HCT116 (cell line): Measurements from ENCODE around the gene MICU2. TPM values are rescaled to one million over a fixed set of nuclear protein-coding genes. Genes with fewer than 3 reads are reported as not detected.

Experiments used
- ATAC-seq: fragments of 200-7000 bp; cut with Tn5 transposase; 2 replicates; pipeline ENCODE4 v1.9.1; 2020; ENCODE audit warnings: mild to moderate bottlenecking, moderate library complexity
- BruUV-seq: library from RNA; stranded (reverse); fragments of 400-500 nt; replicated peaks from 2 replicates; lab custom pipeline; 2021; lab: Mats Ljungman, UMichigan
- CTCF ChIA-PET: fragments of 300-600 bp; sonication (Branson Sonifier 250); formaldehyde crosslinking; loops from one replicate; lab custom pipeline; 2021; ENCODE audit warnings: antibody characterized with exemption; lab: Charles Lee
- POLR2A ChIA-PET: fragments of 300-600, 350-600 bp; sonication (Branson Sonifier 250); formaldehyde crosslinking; loops from one replicate; lab custom pipeline; 2021; ENCODE audit warnings: antibody characterized with exemption; lab: Charles Lee
- RAD21 ChIA-PET, 2 experiments: fragments of 300-600 bp; sonication (Branson Sonifier 250); formaldehyde crosslinking; loops; one replicate each; lab custom pipeline; 2023; ENCODE audit warnings: low total read pairs in 2 of 2; ENCODE audit not compliant: uncharacterized antibody in 2 of 2, unreplicated experiment in 2 of 2, low non-redundant PET in 1 of 2; lab: Charles Lee
- DNase-seq: peaks from one replicate; pipeline ENCODE4 v3.0.0-alpha.2; 2010; ENCODE audit warnings: low read depth, low spot score
- H2AFZ ChIP-seq: fragments of 200-600 bp; shearing (Covaris generic), sonication (generic); 2 replicates; pipeline ENCODE4 v1.6.1; 2017; ENCODE audit warnings: low read depth, mixed run types, mixed read lengths, antibody characterized with exemption, low read length; ENCODE audit not compliant: poor library complexity, severe bottlenecking
- H3K27ac ChIP-seq: 2 replicates; pipeline ENCODE4 v1.5.1; 2012; ENCODE audit warnings: low read depth, low read length
- H3K27me3 ChIP-seq: fragments of 200-600 bp; sonication (generic); 2 replicates; pipeline ENCODE4 v1.6.1; 2016; ENCODE audit warnings: mixed run types, low read length, mixed read lengths; ENCODE audit not compliant: insufficient read depth
- H3K36me3 ChIP-seq, 2 experiments: fragments of 200-500 bp in 1 of 2; fragments of 200-600 bp in 1 of 2; sonication (Bioruptor generic) in 1 of 2; sonication (generic) in 1 of 2; 2 replicates each; pipeline versions ENCODE4 v1.5.1 to v1.6.1; 2014 to 2016; ENCODE audit warnings: low read length in 2 of 2, inconsistent platforms in 1 of 2, mixed read lengths in 1 of 2, mixed run types in 1 of 2; ENCODE audit not compliant: insufficient read depth in 2 of 2, control insufficient read depth in 1 of 2
- H3K4me1 ChIP-seq, 2 experiments: fragments of 200-600 bp in 1 of 2; sonication (generic) in 1 of 2; 2 replicates each; pipeline versions ENCODE4 v1.5.1 to v1.6.1; 2012 to 2017; ENCODE audit warnings: low read length in 2 of 2, inconsistent platforms in 1 of 2, mild to moderate bottlenecking in 1 of 2, mixed read lengths in 1 of 2, mixed run types in 1 of 2, moderate library complexity in 1 of 2; ENCODE audit not compliant: insufficient read depth in 2 of 2, control insufficient read depth in 1 of 2
- H3K4me2 ChIP-seq: fragments of 200-600 bp; sonication (generic); 2 replicates; pipeline ENCODE4 v1.6.1; 2017; ENCODE audit warnings: mixed run types, low read length, mixed read lengths
- H3K4me3 ChIP-seq, 2 experiments: fragments of 200-600 bp in 1 of 2; sonication (generic) in 1 of 2; replicated peaks in 1 of 2; 2 replicates each; pipeline ENCODE4 v1.5.1; 2011 to 2016; ENCODE audit warnings: low read length in 2 of 2, control low read depth in 1 of 2, low read depth in 1 of 2, mild to moderate bottlenecking in 1 of 2, mixed read lengths in 1 of 2, mixed run types in 1 of 2
- H3K79me2 ChIP-seq: fragments of 200-600 bp; sonication (generic); 2 replicates; pipeline ENCODE4 v1.6.1; 2017; ENCODE audit warnings: mild to moderate bottlenecking, mixed run types, low read length, moderate library complexity, mixed read lengths; ENCODE audit not compliant: insufficient read depth
- H3K9ac ChIP-seq: fragments of 200-600 bp; sonication (generic); 2 replicates; pipeline ENCODE4 v1.6.1; 2016; ENCODE audit warnings: low read length, mixed read lengths
- H3K9me2 ChIP-seq: fragments of 200-600 bp; sonication (generic), shearing (Covaris generic); 2 replicates; pipeline ENCODE4 v1.6.1; 2017; ENCODE audit warnings: mixed run types, mild to moderate bottlenecking, moderate library complexity; ENCODE audit not compliant: insufficient read depth
- H3K9me3 ChIP-seq, 2 experiments: fragments of 200-500 bp in 1 of 2; fragments of 200-600 bp in 1 of 2; sonication (Bioruptor generic) in 1 of 2; sonication (generic) in 1 of 2; 2 replicates each; pipeline ENCODE4 v1.6.1; 2014 to 2017; ENCODE audit warnings: low read length in 2 of 2, mixed read lengths in 2 of 2, inconsistent platforms in 1 of 2, low read depth in 1 of 2, mild to moderate bottlenecking in 1 of 2, mixed run types in 1 of 2, moderate library complexity in 1 of 2; ENCODE audit not compliant: control insufficient read depth in 1 of 2, insufficient read depth in 1 of 2
- H4K20me1 ChIP-seq: fragments of 200-600 bp; sonication (generic), shearing (Covaris generic); 2 replicates; pipeline ENCODE4 v1.6.1; 2017; ENCODE audit warnings: mixed run types, mild to moderate bottlenecking, moderate library complexity; ENCODE audit not compliant: insufficient read depth
- EGR1 ChIP-seq: IDR thresholded peaks from 2 replicates; pipeline ENCODE4 v1.6.1; 2012; ENCODE audit warnings: low read depth
- EZH2phosphoT487 ChIP-seq: fragments of 200-600 bp; IDR thresholded peaks from 2 replicates; pipeline ENCODE4 v1.6.1; 2018; ENCODE audit warnings: antibody characterized with exemption, borderline replicate concordance
- JUND ChIP-seq: IDR thresholded peaks from 2 replicates; pipeline ENCODE4 v1.6.1; 2012
- POLR2A ChIP-seq: IDR thresholded peaks from 2 replicates; pipeline ENCODE4 v1.7.0; 2011; ENCODE audit warnings: borderline replicate concordance; ENCODE audit not compliant: insufficient read depth, insufficient read length; ENCODE audit errors: extremely low read depth
- POLR2AphosphoS5 ChIP-seq: IDR thresholded peaks from 2 replicates; pipeline ENCODE4 v1.6.1; 2011; ENCODE audit warnings: mild to moderate bottlenecking, low read depth, low read length, moderate library complexity
- RAD21 ChIP-seq: IDR thresholded peaks from 2 replicates; pipeline ENCODE4 v1.6.1; 2012; ENCODE audit warnings: low read depth, mild to moderate bottlenecking
- REST ChIP-seq: IDR thresholded peaks from 2 replicates; pipeline ENCODE4 v1.6.1; 2012; ENCODE audit warnings: low read depth
- SIN3A ChIP-seq: IDR thresholded peaks from 2 replicates; pipeline ENCODE4 v1.6.1; 2012; ENCODE audit warnings: low read depth
- YY1 ChIP-seq: IDR thresholded peaks from 2 replicates; pipeline ENCODE4 v1.6.1; 2011; ENCODE audit warnings: low read length, low read depth, moderate library complexity, mild to moderate bottlenecking; ENCODE audit not compliant: insufficient replicate concordance; ENCODE audit errors: extremely low read depth
- intact Hi-C: fragments of 100-400 bp; cut with micrococcal nuclease; formaldehyde crosslinking; loops from 2 replicates; pipeline ENCODE4 v1.10.0; 2022
- total RNA-seq: library from RNA; stranded (reverse); gene quantifications from one replicate; pipeline ENCODE4 v1.2.1, GENCODE V29; 2021; ENCODE audit not compliant: unreplicated experiment
- TF ChIP-seq, protein P1 (sequence below), 3 experiments: fragments of 200-600 bp in 1 of 3; sonication (generic) in 1 of 3; IDR thresholded peaks in 2 of 3; conservative IDR thresholded peaks in 1 of 3; 2 replicates each; pipeline ENCODE4 v1.5.1; 2012 to 2017; ENCODE audit warnings: low read depth in 2 of 3, low read length in 2 of 3, antibody characterized with exemption in 1 of 3, borderline replicate concordance in 1 of 3, control low read depth in 1 of 3, mild to moderate bottlenecking in 1 of 3, mixed read lengths in 1 of 3, mixed run types in 1 of 3, moderate library complexity in 1 of 3; ENCODE audit not compliant: insufficient read depth in 1 of 3
- TF ChIP-seq, protein P2 (sequence below): IDR thresholded peaks from 2 replicates; pipeline ENCODE4 v1.6.1; 2011; ENCODE audit warnings: mild to moderate bottlenecking, low read length, moderate library complexity; ENCODE audit not compliant: insufficient replicate concordance; ENCODE audit errors: extremely low read depth

The MICU2 gene
- total RNA-seq, 1 experiment from 2014 or later: 41.0 TPM

- ATAC-seq (peak; percentile 63), DNase-seq (no peak)
- H3K9me2 ChIP-seq: no peaks in the 10 kb centered on the region
- no peaks in the 10 kb centered on the region for H3K27me3 ChIP-seq
- H3K9ac ChIP-seq: peak overlapping the region; percentile 93
- H2AFZ ChIP-seq: no peak overlapping the region
- H3K4me3 ChIP-seq: peak overlapping the region; percentile 83 to 94
- BruUV-seq: no TSS peak
- H3K27ac ChIP-seq: peak overlapping the region; percentile 99
- H4K20me1 ChIP-seq: no peaks in the 10 kb centered on the region
- H3K79me2 ChIP-seq: peaks cover 56% of the 10 kb centered on the region
- TF ChIP-seq REST (no peak), RAD21 (0 out of 2 replicates have a peak, but pooled peaks have one; percentile 9), EZH2phosphoT487 (no peak), SIN3A (no peak), POLR2AphosphoS5 (no peak), EGR1 (no peak; the same call in 1 of the 2 replicates), POLR2A (no peak), YY1 (peak; percentile 3), JUND (no peak)
- TF ChIP-seq, protein P1, sequence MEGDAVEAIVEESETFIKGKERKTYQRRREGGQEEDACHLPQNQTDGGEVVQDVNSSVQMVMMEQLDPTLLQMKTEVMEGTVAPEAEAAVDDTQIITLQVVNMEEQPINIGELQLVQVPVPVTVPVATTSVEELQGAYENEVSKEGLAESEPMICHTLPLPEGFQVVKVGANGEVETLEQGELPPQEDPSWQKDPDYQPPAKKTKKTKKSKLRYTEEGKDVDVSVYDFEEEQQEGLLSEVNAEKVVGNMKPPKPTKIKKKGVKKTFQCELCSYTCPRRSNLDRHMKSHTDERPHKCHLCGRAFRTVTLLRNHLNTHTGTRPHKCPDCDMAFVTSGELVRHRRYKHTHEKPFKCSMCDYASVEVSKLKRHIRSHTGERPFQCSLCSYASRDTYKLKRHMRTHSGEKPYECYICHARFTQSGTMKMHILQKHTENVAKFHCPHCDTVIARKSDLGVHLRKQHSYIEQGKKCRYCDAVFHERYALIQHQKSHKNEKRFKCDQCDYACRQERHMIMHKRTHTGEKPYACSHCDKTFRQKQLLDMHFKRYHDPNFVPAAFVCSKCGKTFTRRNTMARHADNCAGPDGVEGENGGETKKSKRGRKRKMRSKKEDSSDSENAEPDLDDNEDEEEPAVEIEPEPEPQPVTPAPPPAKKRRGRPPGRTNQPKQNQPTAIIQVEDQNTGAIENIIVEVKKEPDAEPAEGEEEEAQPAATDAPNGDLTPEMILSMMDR (IDR thresholded peaks at IDR 0.05 in 2 of 3, conservative IDR thresholded peaks at IDR 0.05 in 1 of 3; ENCODE audit: borderline replicate concordance in 1 of 3, insufficient read depth in 1 of 3, low read depth in 2 of 3, low read length in 2 of 3): no peak
- TF ChIP-seq, protein P2, sequence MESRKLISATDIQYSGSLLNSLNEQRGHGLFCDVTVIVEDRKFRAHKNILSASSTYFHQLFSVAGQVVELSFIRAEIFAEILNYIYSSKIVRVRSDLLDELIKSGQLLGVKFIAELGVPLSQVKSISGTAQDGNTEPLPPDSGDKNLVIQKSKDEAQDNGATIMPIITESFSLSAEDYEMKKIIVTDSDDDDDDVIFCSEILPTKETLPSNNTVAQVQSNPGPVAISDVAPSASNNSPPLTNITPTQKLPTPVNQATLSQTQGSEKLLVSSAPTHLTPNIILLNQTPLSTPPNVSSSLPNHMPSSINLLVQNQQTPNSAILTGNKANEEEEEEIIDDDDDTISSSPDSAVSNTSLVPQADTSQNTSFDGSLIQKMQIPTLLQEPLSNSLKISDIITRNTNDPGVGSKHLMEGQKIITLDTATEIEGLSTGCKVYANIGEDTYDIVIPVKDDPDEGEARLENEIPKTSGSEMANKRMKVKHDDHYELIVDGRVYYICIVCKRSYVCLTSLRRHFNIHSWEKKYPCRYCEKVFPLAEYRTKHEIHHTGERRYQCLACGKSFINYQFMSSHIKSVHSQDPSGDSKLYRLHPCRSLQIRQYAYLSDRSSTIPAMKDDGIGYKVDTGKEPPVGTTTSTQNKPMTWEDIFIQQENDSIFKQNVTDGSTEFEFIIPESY: no peak
- H3K4me2 ChIP-seq: peak overlapping the region; percentile 80
- H3K9me3 ChIP-seq: no peaks in the 10 kb centered on the region
- peaks cover 6 to 13% of the 10 kb centered on the region in 2 experiments; a peak in 3 of 4 replicates for H3K4me1 ChIP-seq
- intact Hi-C loops: loop anchor here (2.0 to 5.0 kb wide), 2 partner anchors 22 to 161 kb away; no protein-coding TSS in a partner anchor
- ChIA-PET RAD21 (no interaction called here), POLR2A (no interaction called here), CTCF (interaction anchor here (1.4 kb wide), 1 partner anchor 161 kb away, joined by 3 read pairs; no protein-coding TSS in a partner anchor)
- no peaks in the 10 kb centered on the region for H3K36me3 ChIP-seq
Measured at GRCh38 chr13:21458451-21458812, 145.5 kb downstream of the MICU2 start.
